EL (cell line): ENCODE results near the gene FAM170B.

Source experiments
- DNase-seq: peaks from one replicate; pipeline ENCODE4 v3.0.0-alpha.2; 2016

The FAM170B gene

GRCh38 chr10:49096890-49097445 is 36.9 kb downstream of the FAM170B start:
- DNase-seq = no peak

DNA sequence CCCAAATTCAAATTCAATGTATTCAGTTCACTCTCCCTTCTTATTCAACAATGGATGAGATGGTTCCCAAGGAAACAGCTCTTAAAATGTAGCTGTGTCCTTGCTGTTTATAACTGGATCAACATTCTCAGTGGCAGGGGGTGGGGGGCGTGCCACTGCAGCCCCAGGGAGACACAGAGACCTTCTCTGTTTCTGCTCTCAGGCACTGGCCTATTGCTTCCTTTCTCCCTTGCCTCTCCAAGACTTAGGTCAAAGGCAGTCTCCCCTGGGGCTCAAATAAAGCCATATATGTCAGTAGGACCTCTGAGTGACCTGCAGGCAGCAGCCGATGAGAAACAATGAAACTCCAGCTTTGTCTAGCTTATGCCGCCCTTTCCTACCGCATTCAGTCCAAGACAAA is 39.2 kb downstream of the FAM170B start:
- DNase-seq = no peak

GRCh38 chr10:49093922-49094321 is 39.9 kb downstream of the FAM170B start:
- DNase-seq = no peak

GRCh38 chr10:49092477-49092876 is 41.3 kb downstream of the FAM170B start:
- no peak for DNase-seq

GRCh38 chr10:49091450-49092210 is 42.2 kb downstream of the FAM170B start:
- DNase-seq = no peak

GRCh38 chr10:49090696-49091380 is 43.0 kb downstream of the FAM170B start:
- no peak for DNase-seq

- no peak for DNase-seq
These were observed 43.6 kb downstream of the FAM170B start for GRCh38 chr10:49090189-49090575.

- DNase-seq = no peak
These were observed 44.1 kb downstream of the FAM170B start for GRCh38 chr10:49089557-49090188.

DNA sequence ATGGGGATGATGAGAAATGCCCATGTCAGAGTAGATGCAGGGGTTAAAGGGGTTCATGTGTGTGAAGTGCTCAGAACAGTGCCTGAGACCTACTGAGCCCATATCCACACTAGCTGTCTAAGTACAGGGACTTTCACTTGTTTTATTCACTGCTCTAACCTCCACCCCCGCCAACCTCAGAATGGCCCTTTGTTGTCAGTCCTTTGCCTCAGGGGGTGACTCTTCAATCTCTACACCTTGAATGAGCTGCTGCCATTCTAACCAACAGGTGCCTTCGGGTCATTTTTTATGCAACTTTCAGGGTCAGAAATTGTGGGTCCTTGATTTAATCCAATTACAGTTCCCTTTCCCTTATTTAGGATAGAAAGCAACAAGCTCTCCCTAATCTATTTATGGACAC is 44.7 kb downstream of the FAM170B start:
- DNase-seq = no peak

DNA sequence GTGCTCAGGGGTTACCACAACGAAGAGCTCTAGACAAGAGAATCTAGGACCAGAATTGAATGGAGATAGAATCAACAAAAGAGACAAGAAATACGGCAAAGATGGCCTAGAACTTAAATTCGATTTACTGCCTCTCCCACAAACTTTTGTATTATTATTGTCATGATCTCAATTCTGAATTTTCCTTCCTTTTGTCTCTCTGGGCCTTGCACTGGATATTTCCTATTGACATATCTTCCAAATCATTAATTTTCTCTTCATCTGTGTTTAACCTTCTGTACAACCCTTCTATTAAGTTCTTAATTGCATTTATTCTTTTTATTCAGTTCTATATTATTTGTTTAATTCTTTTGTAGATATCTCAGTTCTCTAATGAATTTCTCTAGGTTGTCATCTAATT is 46.9 kb downstream of the FAM170B start:
- no peak for DNase-seq

- DNase-seq = no peak
These were observed 50.6 kb downstream of the FAM170B start for GRCh38 chr10:49083261-49083660.

DNA sequence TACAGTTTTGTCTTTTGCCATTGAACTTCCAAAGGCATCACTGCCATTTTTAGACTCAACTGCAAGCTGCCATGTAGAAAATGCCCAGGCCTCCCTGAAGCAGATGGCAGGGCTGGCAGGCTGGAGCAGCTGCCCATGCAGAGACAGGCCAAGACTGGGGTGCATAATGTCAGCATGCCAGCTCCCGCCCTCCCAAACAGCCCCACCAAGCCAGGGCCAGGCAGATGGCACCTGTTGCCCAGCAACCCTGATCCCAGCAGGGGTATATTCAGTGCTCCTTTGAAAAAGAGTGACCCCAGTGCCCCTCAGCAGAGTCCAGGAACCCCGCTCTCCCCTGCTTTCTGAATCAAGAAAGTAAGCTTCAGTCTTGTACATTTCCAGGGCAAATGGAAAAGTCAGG is 51.1 kb downstream of the FAM170B start:
- no peak for DNase-seq

GRCh38 chr10:49081547-49082275 is 52.1 kb downstream of the FAM170B start:
- DNase-seq = no peak
